NT2/D1 (cell line): ENCODE results near the gene AKAP9.

ENCODE experiments used
- DNase-seq: peaks from one replicate; pipeline ENCODE4 v3.0.0-alpha.2; 2011; ENCODE audit warnings: low read depth, low spot score
- H3K27me3 ChIP-seq: 2 replicates; pipeline ENCODE4 v1.6.0; 2011; ENCODE audit warnings: mild to moderate bottlenecking; ENCODE audit not compliant: insufficient read length, insufficient read depth
- H3K36me3 ChIP-seq: 2 replicates; pipeline ENCODE4 v1.6.1; 2011; ENCODE audit warnings: mild to moderate bottlenecking, low read length, mixed read lengths; ENCODE audit not compliant: insufficient read depth, insufficient read length
- H3K4me1 ChIP-seq: 2 replicates; pipeline ENCODE4 v1.5.1; 2011; ENCODE audit not compliant: insufficient read depth, insufficient read length
- H3K4me3 ChIP-seq: 2 replicates; pipeline ENCODE4 v1.5.1; 2011; ENCODE audit warnings: low read depth; ENCODE audit not compliant: insufficient read length
- H3K9ac ChIP-seq: 2 replicates; pipeline ENCODE4 v1.6.0; 2011; ENCODE audit warnings: low read depth; ENCODE audit not compliant: insufficient read length
- H3K9me3 ChIP-seq: 2 replicates; pipeline ENCODE4 v1.5.1; 2011; ENCODE audit warnings: mild to moderate bottlenecking, low read length; ENCODE audit not compliant: insufficient read depth
- SUZ12 ChIP-seq: IDR thresholded peaks from 2 replicates; pipeline ENCODE4 v1.6.1; 2011; ENCODE audit not compliant: insufficient read length, insufficient read depth; ENCODE audit errors: extremely low read depth
- YY1 ChIP-seq: IDR thresholded peaks from 2 replicates; pipeline ENCODE4 v1.6.1; 2011; ENCODE audit not compliant: insufficient read length, insufficient read depth
- ZNF274 ChIP-seq: IDR thresholded peaks from 2 replicates; pipeline ENCODE4 v1.6.1; 2011; ENCODE audit warnings: mild to moderate bottlenecking, low read depth, low read length

AKAP9 gene

DNA sequence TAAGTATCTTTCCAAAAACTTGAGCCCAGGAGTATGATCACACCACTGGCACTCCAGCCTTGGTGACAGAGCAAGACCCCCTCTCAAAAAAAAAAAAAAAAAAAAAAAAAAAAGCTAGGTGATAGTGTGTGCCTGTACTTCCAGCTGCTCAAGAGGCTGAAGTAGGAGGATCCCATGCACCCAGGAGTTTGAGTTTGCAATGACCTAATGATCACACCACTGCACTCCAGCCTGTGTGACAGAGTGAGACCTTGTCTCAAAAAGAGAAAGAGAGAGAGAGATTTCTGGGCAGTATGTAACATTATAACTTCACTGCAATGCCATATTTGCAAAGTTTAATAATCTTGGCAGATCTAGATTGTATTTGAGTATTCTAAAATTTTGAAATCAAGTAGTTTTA, 47.6 kb downstream of the AKAP9 start:
- H3K9me3 ChIP-seq = no peaks in the 10 kb centered on the region
- TF ChIP-seq YY1 (no peak), ZNF274 (no peak), SUZ12 (no peak)
- DNase-seq = no peak
- H3K4me3 ChIP-seq = no peak overlapping the region
- no peaks in the 10 kb centered on the region for H3K27me3 ChIP-seq
- no peaks in the 10 kb centered on the region for H3K4me1 ChIP-seq
- H3K36me3 ChIP-seq = peaks cover 5% of the 10 kb centered on the region
- no peak overlapping the region for H3K9ac ChIP-seq

DNA sequence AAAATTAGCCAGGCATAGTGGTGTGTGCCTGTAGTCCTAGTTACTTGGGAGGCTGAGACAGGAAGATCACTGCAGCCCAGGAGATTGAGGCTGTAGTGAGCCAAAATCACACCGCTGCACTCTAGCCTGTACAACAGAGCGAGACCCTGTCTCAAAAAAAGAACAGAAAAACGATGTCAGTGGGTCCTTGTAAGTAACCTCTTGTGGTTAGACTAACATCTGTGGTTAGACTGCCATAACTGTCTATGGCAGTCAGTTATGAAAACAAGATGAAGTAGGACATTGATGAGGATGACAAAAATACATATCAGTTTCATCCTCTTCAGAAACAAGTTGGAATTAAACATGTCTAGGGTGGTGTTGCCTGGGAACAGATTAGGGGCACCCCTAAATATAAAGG, 53.3 kb downstream of the AKAP9 start:
- Histone ChIP-seq H3K27me3 (no peaks in the 10 kb centered on the region), H3K9ac (no peak overlapping the region), H3K36me3 (peaks cover 42% of the 10 kb centered on the region), H3K9me3 (no peaks in the 10 kb centered on the region), H3K4me3 (no peak overlapping the region), H3K4me1 (no peaks in the 10 kb centered on the region)
- no peak for DNase-seq
- TF ChIP-seq ZNF274 = no peak
- no peak for TF ChIP-seq SUZ12
- TF ChIP-seq YY1 = no peak

DNA sequence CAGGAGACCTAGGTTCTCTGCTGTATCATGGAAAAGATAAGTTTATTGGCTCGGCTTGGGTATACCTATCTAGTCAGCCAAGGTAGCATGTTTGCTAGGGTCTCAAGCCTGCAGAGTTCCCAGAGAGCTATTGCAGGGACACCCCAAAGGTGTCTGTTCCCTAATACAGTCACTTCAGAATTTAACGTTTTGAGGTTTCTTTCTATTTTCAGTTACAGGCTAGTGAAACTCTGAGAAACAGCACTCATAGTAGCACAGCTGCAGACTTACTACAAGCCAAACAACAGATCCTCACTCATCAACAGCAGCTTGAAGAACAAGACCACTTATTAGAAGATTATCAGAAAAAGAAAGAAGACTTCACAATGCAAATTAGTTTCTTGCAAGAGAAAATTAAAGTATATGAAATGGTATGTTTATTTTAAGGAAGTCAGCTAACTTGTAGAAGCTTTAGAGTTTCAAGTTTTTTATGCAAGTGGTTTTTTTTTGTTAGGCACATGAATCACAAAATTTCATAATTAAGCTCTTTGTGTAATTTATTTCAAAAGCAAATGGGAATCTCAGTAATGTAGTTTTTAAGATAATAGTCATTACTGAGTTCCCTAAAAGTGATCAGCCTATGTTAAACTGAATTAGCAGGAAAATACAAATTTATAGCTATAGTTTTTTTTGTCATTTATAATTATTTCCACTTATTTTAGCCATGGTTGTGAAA, 54.9 kb downstream of the AKAP9 start:
- Histone ChIP-seq H3K4me1 (no peaks in the 10 kb centered on the region), H3K9me3 (no peaks in the 10 kb centered on the region), H3K27me3 (no peaks in the 10 kb centered on the region), H3K9ac (no peak overlapping the region), H3K4me3 (no peak overlapping the region), H3K36me3 (peaks cover 42% of the 10 kb centered on the region)
- TF ChIP-seq YY1 = no peak
- no peak for DNase-seq

DNA sequence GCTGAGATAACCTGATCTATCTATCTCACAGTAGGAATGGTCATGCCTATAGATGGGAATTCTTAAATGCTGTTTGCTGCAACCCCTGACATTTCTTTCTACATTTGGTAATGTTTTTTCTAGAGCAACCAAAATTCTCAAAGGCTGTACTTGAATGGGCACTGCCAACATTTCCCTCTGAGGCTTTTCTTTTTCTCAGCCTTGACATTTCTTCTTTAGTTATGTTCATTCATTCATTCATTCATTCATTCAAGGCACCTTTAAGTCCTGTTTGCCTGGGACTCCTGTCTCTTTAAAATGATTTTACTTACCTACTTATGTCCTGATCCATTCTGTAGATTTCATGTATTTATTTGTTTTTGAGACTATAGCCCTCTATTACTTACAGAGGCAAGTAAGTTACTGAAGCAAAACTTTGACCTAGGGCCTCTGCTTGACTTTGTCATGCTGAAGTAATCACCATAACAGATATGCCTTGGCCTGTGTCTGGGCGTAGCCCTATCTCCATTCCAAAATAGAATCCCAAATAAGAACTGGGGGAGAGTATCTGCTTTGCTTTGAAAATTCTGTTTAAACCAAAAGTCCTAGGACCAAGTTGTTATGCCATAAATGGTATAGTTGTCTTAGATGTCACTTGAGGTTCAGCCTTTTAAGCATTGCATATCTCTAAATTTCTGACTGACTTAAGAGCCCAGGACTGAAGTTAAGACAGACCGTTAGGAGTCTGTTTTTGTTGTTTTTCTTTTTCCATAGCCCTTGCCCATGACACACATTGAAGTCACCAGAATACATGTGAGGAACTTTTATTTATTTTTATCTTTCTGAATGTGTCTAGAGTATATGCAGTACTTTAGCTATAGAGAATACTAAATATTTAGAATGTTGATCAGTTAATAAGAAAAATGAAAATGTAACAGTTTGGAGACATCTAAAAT, 59.2 kb downstream of the AKAP9 start:
- peaks cover 40% of the 10 kb centered on the region for H3K36me3 ChIP-seq
- DNase-seq = no peak
- TF ChIP-seq YY1 (no peak), SUZ12 (no peak), ZNF274 (no peak)
- H3K4me3 ChIP-seq = no peak overlapping the region
- no peaks in the 10 kb centered on the region for H3K9me3 ChIP-seq
- no peaks in the 10 kb centered on the region for H3K4me1 ChIP-seq
- H3K27me3 ChIP-seq = no peaks in the 10 kb centered on the region
- no peak overlapping the region for H3K9ac ChIP-seq

DNA sequence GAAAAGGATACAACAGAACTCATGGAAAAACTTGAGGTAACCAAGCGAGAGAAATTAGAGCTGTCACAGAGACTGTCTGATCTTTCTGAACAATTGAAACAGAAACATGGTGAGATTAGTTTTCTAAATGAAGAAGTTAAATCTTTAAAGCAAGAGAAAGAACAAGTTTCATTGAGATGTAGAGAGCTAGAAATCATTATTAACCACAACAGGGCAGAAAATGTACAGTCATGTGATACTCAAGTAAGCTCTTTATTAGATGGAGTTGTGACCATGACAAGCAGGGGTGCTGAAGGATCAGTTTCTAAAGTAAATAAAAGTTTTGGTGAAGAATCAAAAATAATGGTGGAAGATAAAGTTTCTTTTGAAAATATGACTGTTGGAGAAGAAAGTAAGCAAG, 62.1 kb downstream of the AKAP9 start:
- H3K36me3 ChIP-seq = peaks cover 20% of the 10 kb centered on the region
- H3K9ac ChIP-seq = no peak overlapping the region
- H3K4me1 ChIP-seq = no peaks in the 10 kb centered on the region
- DNase-seq = no peak
- no peaks in the 10 kb centered on the region for H3K27me3 ChIP-seq
- TF ChIP-seq YY1 = no peak
- TF ChIP-seq SUZ12 = no peak
- no peak for TF ChIP-seq ZNF274
- H3K4me3 ChIP-seq = no peak overlapping the region
- no peaks in the 10 kb centered on the region for H3K9me3 ChIP-seq

DNA sequence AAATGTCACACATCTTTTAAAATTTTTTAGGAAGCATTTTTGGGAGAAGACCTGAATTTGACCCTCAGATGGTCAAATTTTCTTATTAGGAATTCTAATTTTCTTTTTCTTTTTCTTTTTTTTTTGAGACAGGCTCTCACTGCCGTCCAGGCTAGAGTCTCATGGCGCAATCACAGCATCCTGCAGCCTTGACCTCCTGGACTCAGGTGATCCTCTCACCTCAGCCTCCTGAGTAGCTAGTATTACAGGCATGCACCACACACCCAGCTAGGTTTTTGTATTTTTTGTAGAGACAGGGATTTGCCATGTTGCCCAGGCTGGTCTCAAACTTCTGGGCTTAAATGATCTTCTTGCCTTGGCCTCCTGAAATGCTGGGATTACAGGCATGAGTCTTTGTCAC, 65.4 kb downstream of the AKAP9 start:
- H3K4me3 ChIP-seq = no peak overlapping the region
- H3K9me3 ChIP-seq = peaks cover 22% of the 10 kb centered on the region; the same call in 1 of the 2 replicates
- peaks cover 12% of the 10 kb centered on the region for H3K36me3 ChIP-seq

DNA sequence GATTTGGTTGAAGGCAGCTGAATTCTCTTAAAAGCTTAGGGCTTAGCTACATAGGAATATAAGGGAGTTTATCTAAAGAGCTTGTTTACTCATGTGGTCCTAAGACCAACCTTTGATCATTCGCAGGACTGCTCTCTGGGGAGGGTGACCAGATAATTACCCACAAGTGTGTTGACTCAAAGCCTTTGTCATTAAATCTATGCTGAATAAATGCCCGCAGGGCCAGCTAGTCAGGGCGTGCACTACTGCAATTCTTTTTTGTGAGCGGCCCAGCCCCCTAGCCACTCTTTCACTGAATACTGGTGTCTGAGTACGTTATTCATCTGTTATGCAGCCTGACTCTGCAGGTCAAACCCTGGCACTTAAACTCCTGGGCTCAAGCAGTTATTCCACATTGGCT, 69.6 kb downstream of the AKAP9 start:
- H3K4me1 ChIP-seq = no peaks in the 10 kb centered on the region
- H3K4me3 ChIP-seq = no peak overlapping the region
- no peak overlapping the region for H3K9ac ChIP-seq
- peaks cover 6% of the 10 kb centered on the region for H3K36me3 ChIP-seq
- TF ChIP-seq ZNF274 = no peak
- TF ChIP-seq YY1 = no peak
- TF ChIP-seq SUZ12 = no peak
- H3K9me3 ChIP-seq = peaks cover 22% of the 10 kb centered on the region; the same call in 1 of the 2 replicates
- peak; percentile 8 for DNase-seq
- no peaks in the 10 kb centered on the region for H3K27me3 ChIP-seq

More for the DNA sequence above, 65.4 kb downstream of the AKAP9 start:
- Histone ChIP-seq H3K27me3 (no peaks in the 10 kb centered on the region), H3K4me1 (no peaks in the 10 kb centered on the region), H3K9ac (no peak overlapping the region)
- TF ChIP-seq SUZ12 (no peak), YY1 (no peak), ZNF274 (no peak)
- no peak for DNase-seq
